RWPE1 (cell line): Measurements from ENCODE around the gene SORBS1.
"Not testable (repeated sequence)": the region's sequence is repeated elsewhere in the genome, so short reads cannot be mapped to it uniquely, and the experiment has no call there.

ENCODE experiments used
- CTCF ChIA-PET: fragments of 350-600 bp; sonication (Branson Sonifier 250); formaldehyde crosslinking; extraction: SDS; loops from one replicate; lab custom pipeline; 2021; lab: Yijun Ruan, JAX
- POLR2A ChIA-PET: fragments of 400-600 bp; formaldehyde crosslinking; extraction: SDS; loops from one replicate; lab custom pipeline; 2020; ENCODE audit warnings: antibody characterized with exemption; ENCODE audit not compliant: low non-redundant PET; lab: Yijun Ruan, JAX
- DNase-seq: peaks from one replicate; pipeline ENCODE4 v3.0.0; 2012; ENCODE audit warnings: low spot score
- H3K27ac ChIP-seq: fragments of 450-650 bp; 2 replicates; pipeline ENCODE4 v1.5.1; 2017
- TF ChIP-seq, protein P1 (sequence below): fragments of 450-650 bp; conservative IDR thresholded peaks from 2 replicates; pipeline ENCODE4 v1.5.1; 2017; ENCODE audit warnings: low read depth, mild to moderate bottlenecking

Gene SORBS1

DNA sequence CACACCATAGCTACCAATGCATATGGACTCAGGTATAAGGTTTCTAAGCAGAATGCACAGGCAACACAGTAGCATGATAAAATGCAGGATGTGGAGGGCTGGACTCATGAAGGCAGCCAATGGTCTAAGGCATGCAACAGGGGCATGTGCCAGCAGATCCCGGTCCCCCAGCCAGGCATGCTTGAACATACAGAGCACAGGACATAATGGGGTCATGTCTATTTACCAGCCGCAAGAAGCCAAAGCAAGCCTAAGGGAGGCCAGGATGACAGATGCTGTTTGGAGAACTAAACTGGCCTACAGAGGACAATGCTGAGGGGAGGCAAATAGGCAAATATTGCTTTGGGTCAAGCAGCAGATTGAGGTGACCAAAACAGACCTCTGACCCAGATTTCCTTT lies 210.3 kb downstream of the SORBS1 start:
- TF ChIP-seq, protein P1, sequence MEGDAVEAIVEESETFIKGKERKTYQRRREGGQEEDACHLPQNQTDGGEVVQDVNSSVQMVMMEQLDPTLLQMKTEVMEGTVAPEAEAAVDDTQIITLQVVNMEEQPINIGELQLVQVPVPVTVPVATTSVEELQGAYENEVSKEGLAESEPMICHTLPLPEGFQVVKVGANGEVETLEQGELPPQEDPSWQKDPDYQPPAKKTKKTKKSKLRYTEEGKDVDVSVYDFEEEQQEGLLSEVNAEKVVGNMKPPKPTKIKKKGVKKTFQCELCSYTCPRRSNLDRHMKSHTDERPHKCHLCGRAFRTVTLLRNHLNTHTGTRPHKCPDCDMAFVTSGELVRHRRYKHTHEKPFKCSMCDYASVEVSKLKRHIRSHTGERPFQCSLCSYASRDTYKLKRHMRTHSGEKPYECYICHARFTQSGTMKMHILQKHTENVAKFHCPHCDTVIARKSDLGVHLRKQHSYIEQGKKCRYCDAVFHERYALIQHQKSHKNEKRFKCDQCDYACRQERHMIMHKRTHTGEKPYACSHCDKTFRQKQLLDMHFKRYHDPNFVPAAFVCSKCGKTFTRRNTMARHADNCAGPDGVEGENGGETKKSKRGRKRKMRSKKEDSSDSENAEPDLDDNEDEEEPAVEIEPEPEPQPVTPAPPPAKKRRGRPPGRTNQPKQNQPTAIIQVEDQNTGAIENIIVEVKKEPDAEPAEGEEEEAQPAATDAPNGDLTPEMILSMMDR, result no peak
- no peak for DNase-seq
- POLR2A ChIA-PET, result no interaction called here
- CTCF ChIA-PET, result interaction anchor here (0.6 kb wide), 2 partner anchors 14 to 167 kb away, joined by 4 to 5 read pairs; no protein-coding TSS in a partner anchor
- H3K27ac ChIP-seq, result peak overlapping the region; percentile 42

DNA sequence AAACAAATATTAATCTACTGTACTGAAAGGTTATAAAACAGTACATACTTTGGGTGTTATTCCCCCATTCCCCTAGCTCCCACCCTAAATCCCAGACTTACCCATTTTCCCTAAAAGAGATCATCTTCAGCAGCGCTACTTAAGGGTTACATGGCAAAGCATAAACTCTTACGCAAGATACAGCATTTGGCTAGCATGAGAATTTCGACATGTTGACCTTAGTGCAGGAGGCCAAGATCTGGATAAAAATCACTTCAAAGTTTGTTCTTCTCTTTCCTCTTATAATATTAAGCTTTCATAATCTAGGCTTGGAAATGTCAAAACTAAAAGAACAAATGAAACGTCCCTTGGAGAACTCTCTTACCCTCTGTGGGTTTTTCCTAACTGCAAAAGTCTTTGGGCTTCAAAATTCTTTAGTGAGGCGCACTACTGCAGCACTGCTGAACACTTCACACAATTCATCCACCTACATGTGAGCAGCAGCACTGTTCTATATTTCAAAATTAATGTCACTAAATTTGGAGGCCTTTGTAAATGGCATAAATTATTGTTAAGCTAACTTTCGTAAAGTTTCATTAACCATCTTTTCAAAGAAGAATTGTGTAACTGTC lies 210.8 kb downstream of the SORBS1 start:
- DNase-seq, result no peak
- CTCF ChIA-PET, result interaction anchor here (0.6 kb wide), 3 partner anchors 14 to 166 kb away, joined by 4 to 5 read pairs (median 5); no protein-coding TSS in a partner anchor
- TF ChIP-seq, protein P1, result no peak
- H3K27ac ChIP-seq, result peak overlapping the region; percentile 42
- POLR2A ChIA-PET, result no interaction called here

DNA sequence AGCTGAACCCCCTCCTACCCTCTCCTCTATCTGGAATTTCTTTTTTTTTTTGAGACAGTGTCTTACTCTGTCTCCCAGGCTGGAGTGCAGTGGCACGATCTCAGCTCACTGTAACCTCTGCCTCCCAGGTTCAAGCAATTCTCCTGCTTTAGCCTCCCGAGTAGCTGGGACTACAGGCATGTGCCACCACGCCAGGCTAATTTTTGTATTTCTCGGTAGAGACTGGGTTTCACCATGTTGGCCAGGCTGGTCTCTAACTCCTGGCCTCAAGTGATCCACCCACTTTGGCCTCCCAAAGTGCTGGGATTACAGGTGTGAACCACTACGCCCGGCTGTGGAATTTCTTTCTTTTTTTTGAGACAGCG lies 213.8 kb downstream of the SORBS1 start:
- DNase-seq, CTCF ChIA-PET, POLR2A ChIA-PET, H3K27ac ChIP-seq: not testable (repeated sequence)

DNA sequence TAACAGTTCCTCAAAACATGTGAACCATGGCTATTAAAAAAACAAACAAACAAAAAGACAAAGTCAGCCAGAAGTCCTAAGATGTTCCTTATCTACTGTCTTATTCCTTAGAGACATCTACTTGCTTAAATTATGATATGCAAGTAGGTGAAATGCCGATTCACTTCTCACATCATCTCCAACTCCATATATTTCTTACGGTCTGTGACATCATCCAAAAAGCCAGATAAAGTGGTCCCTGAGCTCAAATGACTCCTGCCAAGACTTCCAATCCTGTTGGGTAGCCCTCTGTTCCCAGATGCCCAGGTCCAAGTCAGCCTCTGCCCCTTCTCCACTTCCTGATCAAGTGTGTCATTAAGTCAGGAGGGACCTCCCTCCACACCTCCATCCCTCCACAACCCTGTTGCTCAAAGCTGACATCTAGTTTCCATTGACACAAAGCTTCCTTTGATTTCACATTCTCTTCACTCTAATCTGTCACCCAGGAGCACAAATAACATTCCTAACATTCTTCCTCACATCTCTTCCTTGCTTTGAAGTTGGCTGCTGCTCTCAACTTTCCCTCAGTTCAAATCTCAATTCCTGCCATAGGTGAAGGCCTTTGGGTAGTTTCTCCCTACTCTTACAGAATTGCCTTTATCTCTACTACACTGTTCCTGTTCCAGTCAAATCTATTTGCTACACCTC lies 214.3 kb downstream of the SORBS1 start:
- no peak overlapping the region for H3K27ac ChIP-seq
- CTCF ChIA-PET, result no interaction called here
- POLR2A ChIA-PET, result no interaction called here
- no peak for DNase-seq
- TF ChIP-seq, protein P1, result no peak

DNA sequence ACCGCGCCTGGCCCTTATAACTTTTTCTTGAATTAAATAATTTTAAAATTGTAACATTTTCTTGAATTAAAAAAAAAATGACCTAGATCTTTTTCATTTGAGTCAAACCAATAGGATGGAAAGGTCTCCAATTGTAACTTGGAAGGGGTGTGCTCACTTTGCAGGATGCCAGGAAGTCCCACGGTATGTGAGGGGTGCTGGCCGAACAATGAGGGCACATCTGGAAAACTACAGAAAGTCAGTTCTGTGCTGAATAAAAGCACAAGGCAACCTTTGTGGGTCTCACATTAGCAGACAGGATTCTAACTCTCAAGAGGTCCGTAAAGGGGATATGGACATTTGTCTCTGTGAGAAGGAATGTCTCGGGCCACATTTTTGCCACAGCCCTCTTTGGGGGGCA lies 217.6 kb downstream of the SORBS1 start:
- CTCF ChIA-PET, result interaction anchor here (0.6 kb wide), 1 partner anchor 62 kb away, joined by 3 read pairs; no protein-coding TSS in a partner anchor
- POLR2A ChIA-PET, result interaction anchor here (0.7 kb wide), 1 partner anchor 49 kb away, joined by 3 read pairs; no protein-coding TSS in a partner anchor
- TF ChIP-seq, protein P1, result no peak
- DNase-seq, result no peak
- no peak overlapping the region for H3K27ac ChIP-seq

DNA sequence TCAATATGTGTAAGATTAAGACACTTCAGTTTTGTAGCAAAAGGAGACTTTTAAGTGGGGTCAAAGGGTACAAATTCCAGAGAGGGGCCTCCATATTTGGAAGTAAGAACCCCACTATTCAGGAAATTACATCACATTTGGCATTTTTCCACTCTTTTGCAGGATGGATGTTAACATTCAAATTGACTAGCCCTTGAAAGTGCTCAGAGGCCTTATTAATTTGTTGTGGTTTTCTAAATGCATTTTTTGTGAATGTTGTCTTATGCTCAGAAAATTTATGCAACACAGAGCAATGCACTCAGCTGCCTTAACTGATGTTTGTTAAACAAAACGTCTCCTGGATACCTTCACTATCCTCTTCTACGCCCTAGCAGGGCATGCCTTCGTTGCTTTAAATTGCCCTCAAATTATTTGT lies 219.4 kb downstream of the SORBS1 start:
- POLR2A ChIA-PET, result no interaction called here
- CTCF ChIA-PET, result interaction anchor here (0.6 kb wide), 2 partner anchors 16 to 99 kb away, joined by 3 read pairs; no protein-coding TSS in a partner anchor
- no peak overlapping the region for H3K27ac ChIP-seq
- TF ChIP-seq, protein P1, result no peak
- DNase-seq, result no peak

DNA sequence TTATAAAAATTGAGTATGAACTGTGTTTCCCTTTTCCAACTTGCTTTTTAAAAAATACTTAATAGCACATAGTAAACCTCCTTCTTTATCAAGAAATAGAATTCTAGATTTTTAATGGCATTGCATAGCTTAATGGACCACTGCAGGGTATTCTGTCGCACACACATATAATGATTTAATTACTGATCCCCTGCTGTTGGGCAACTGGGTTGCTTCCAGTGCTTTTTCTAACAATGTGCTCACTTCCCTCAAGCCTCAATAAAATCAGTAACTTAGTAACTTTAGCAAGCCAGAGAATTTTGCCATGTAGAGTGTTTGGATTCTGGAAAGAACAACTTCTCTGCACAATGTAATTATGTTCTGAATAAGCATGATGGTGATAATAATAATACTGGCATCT lies 221.3 kb downstream of the SORBS1 start:
- ChIA-PET CTCF (interaction anchor here (0.6 to 0.7 kb wide), 3 partner anchors 266 to 951 kb away, joined by 3 to 4 read pairs (median 3); no protein-coding TSS in a partner anchor), POLR2A (no interaction called here)
- TF ChIP-seq, protein P1, result no peak
- H3K27ac ChIP-seq, result no peak overlapping the region
- no peak for DNase-seq
